GM12801 (cell line): Measurements from ENCODE around the gene PITPNM1.

Experiments used
- CTCF ChIP-seq: IDR thresholded peaks from one replicate; pipeline ENCODE4 v1.5.1; 2011; ENCODE audit warnings: control low read depth; ENCODE audit not compliant: insufficient read length; ENCODE audit errors: extremely low read depth

PITPNM1 gene

DNA sequence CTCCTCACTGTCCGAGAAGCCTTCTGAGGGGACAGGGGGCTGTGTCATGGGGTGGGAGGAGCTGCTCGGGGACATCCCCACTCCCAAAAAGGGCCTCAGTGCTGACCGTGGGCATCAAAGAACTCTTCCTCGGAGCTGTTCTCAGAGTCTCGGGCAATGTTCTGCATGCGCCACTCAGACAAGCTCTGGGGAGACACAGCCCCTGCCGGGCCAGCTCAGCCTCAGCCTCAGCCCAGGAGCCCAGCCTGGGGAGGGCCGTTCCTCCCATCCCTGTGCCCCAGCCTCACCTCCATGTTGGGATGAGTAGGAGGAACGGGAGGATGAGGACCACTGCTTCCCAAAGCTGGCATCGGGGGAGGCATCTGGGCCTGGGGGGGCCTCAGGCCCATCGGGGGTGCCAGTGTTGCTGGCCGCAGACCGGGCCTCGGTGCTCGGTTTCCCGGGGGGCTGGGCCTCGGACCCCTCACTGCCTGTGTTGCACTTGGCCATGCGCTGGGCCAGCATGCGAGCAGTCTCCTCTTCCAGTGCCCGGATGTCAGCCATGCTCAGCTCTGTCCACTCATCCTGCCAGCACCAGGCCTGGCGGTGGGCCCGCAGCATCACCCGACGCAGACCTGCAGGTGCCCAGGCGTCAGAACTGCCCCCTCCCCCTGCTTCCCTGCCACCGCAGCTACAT lies 5.2 kb downstream of the PITPNM1 start:
- TF ChIP-seq CTCF = no peak

DNA sequence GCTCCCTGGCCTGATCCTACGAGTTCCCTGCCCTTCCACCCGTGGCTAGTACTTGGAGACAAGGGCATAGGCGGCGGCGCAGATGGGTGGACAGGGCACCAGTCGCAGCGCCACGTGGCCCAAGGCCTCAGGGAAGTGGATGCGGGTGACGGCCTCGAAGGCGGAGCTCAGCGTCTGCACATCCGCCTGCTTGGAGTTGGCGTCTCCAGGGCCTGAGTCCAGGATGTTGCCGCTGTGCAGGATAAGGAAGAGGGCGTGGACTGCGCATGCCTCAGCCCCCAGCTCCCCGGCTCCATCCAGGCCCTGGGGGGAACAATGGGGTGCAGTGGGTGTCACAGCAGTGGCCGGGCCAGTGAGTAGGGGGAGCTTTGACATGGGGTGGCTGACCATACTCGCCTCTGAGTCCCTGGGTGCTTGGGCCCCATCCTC lies 6.6 kb downstream of the PITPNM1 start:
- no peak for TF ChIP-seq CTCF

DNA sequence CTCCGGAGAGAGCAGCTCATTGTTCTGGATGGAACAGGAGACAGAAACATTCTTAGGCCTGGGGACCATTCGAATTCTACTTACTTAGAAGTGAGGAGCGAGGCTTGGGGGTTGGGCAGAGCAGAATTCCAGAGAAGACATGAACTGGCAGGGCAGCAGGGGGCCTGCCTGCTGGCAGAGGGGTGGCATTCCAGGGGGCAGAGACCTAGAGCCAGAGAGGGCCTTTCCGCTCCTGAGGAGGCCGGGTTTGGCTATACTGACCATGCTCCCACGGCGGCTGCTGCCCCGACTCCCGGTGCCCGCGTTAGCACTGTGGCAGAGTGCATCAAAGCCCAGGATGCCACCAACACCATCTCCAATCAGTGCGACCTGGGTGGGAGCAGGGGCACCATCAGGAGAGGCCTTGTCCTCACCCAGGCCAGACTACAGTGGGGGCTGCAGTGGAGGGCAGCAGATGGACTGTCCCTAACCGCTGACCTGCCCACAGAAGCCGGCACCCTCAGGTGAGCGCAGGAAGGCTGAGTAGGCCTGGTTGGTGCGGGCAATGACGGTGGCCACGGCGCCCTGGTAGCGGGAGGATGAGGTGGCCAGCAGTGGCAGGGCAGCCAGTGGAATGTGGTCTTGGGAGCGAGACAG lies 7.4 kb downstream of the PITPNM1 start:
- TF ChIP-seq CTCF = no peak

DNA sequence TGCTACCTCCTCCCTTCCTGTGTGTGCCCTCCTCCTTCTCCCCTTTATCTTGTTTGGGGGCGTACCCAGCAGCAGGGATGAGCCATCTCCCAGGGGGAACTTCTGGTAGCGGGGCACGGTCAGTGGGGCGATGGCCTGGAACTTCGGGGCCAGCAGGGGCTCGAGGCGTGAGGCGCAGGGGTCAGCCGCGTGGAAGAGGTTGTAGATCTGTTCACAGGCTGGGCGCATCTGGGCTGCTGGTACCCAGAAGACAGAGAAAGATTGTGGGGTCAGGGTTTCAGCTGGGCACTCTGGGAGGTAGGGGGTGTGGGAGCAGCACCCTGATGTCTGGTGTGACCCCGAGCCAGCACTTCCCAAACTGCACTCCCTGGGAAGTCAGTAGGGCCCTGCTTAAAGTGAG lies 9.1 kb downstream of the PITPNM1 start:
- no peak for TF ChIP-seq CTCF

GRCh38 chr11:67495234-67496005 lies 9.7 kb downstream of the PITPNM1 start:
- no peak for TF ChIP-seq CTCF

DNA sequence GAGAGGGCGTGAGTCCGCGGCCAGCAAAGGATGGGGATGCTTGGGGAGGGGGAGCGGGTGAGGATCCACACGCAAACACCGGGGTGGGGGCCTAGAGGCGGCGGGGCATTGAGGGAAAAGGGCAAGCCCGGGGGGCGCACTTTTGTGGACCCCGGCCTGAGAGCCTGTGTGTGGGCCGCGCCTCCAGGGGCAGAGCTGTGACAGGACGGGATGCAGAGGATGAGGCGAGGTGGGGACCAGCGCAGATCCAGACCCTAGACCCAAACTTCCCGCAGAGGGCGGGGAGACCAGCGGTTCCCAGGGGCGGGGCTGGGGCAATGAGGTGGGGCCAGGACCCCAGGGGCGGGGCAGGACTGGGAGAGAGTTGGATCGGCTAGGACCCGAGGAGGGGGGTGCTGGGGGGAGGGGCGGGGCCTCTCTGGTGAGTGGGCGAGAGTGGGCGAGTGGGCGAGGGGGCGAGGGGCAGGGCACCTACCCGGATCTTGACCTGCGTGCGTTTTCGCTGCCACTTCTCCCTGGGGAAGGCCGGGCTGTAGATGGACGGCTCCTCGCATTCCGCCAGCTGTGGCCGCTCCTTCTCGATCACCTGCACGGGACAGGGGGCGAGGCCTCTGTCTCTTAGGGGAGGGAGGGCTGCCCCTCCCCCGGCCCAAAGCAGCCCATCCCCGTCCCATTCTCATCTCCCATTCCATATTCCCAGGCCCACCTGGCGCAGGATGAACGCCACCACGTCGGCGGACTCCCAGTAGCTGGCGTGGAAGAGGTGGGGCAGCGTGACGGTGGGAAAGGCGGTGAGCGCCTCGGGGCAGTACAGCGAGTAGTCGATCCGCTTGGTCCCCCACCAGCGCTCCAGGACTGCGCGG lies 10.6 kb downstream of the PITPNM1 start:
- TF ChIP-seq CTCF = no peak
